Esophagus muscularis mucosa (tissue), 3 donors: Measurements from ENCODE around the gene SCRN2.

Experiments used
- EP300 ChIP-seq: sonication (generic); formaldehyde crosslinking; IDR thresholded peaks from one replicate; pipeline ENCODE4 v1.6.1; 2017; ENCODE audit warnings: antibody characterized with exemption
- POLR2A ChIP-seq: fragments of 450-650 bp; IDR thresholded peaks from one replicate; pipeline ENCODE4 v1.6.1; 2017; ENCODE audit warnings: antibody characterized with exemption, moderate library complexity, mild to moderate bottlenecking, low read depth
- POLR2AphosphoS5 ChIP-seq, 2 donors: sonication (generic); formaldehyde crosslinking; IDR thresholded peaks; one replicate each; pipeline ENCODE4 v1.6.1; 2017; ENCODE audit warnings: antibody characterized with exemption in 2 of 2

DNA sequence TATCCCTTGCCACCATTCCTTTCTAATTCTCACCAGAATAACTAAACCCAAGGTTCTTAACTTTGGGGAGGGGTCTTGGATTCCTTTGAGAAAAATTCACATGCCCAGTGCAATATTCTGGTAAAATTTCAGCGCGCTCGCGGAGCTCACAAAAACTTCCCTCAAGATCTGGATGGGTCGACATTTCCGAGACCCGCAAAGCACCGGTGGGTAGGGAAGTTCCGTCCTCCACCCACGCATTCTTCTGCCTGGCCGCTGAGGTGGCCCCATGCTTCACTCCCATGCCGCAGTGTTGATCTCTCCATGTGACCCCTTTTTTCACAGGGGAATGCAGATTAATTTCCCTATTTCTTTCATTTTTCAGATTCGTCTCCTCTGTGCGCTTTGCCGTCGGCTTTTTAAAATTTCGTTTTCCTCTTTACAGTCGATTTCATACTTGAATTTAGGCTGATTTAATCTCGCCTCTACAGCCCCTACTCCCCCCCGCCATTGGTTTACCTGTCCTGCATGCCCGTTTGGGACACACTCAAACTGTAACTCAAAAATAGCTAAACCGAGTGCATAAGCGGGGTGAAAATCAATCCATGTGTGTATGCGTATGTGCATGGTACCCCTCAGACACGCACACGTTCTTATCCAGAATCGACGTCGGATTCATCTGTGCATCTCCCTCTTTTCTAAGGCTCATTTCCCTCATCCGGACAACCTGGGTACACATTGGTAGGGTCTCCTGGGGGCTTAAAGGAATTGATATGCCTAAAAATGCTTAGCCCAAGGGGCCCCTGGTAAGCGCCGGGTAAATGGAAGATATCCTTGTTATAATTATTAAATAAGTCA is 11.3 kb upstream of the SCRN2 start:
- no peak for TF ChIP-seq POLR2A
- TF ChIP-seq EP300, result no peak
- peak in 1 of 2 donors; percentile 46 for TF ChIP-seq POLR2AphosphoS5 (IDR thresholded peaks at IDR 0.05)
